Measurements from ENCODE around the gene MICAL3.
"Not testable (repeated sequence)": the region's sequence is repeated elsewhere in the genome, so short reads cannot be mapped to it uniquely, and the experiment has no call there.

MICAL3 gene

GRCh38 chr22:17773606-17774205 is 250.7 kb downstream of the MICAL3 start:
- DNase-seq = peak; percentile 87

- DNase-seq = no peak
Observed at GRCh38 chr22:17772958-17773605, 251.3 kb downstream of the MICAL3 start.

GRCh38 chr22:17772249-17772957 is 252.0 kb downstream of the MICAL3 start:
- DNase-seq = no peak

GRCh38 chr22:17770180-17771077 is 253.9 kb downstream of the MICAL3 start:
- DNase-seq = no peak

GRCh38 chr22:17769716-17770082 is 254.7 kb downstream of the MICAL3 start:
- DNase-seq = no peak

- no peak for DNase-seq
Observed at GRCh38 chr22:17769013-17769715, 255.2 kb downstream of the MICAL3 start.

- peak; percentile 82 for DNase-seq
Observed at GRCh38 chr22:17767233-17768065, 256.9 kb downstream of the MICAL3 start.

GRCh38 chr22:17764852-17765251 is 259.5 kb downstream of the MICAL3 start:
- DNase-seq = not testable (repeated sequence)

GRCh38 chr22:17764036-17764435 is 260.3 kb downstream of the MICAL3 start:
- DNase-seq = no peak

- DNase-seq = not testable (repeated sequence)
Observed at GRCh38 chr22:17763442-17763841, 260.9 kb downstream of the MICAL3 start.

GRCh38 chr22:17761138-17761488 is 263.2 kb downstream of the MICAL3 start:
- DNase-seq = no peak

GRCh38 chr22:17754233-17754925 is 270.0 kb downstream of the MICAL3 start:
- peak; percentile 74 for DNase-seq

GRCh38 chr22:17753401-17753989 is 270.9 kb downstream of the MICAL3 start:
- DNase-seq = no peak

- DNase-seq = no peak
Observed at GRCh38 chr22:17751596-17751995, 272.8 kb downstream of the MICAL3 start.

GRCh38 chr22:17749605-17750395 is 274.6 kb downstream of the MICAL3 start:
- DNase-seq = no peak

GRCh38 chr22:17748555-17749353 is 275.6 kb downstream of the MICAL3 start:
- DNase-seq = no peak

- no peak for DNase-seq
Observed at GRCh38 chr22:17746916-17747315, 277.4 kb downstream of the MICAL3 start.

- DNase-seq = no peak
Observed at GRCh38 chr22:17744430-17744829, 279.9 kb downstream of the MICAL3 start.

Data from activated effector memory CD4-positive, alpha-beta T cell treated with anti-CD3 and anti-CD28 coated beads, Interleukin-2, amount 50 U/mL, for 16 hours (primary cell).